Esophagus squamous epithelium (tissue), 4 donors: Measurements from ENCODE around the gene ASH1L.
"Not testable (repeated sequence)": the region's sequence is repeated elsewhere in the genome, so short reads cannot be mapped to it uniquely, and the experiment has no call there.

Experiments
- POLR2A ChIP-seq, 4 donors: fragments of 450-650 bp; IDR thresholded peaks; one replicate each; pipeline ENCODE4 v1.6.1; 2017; ENCODE audit warnings: antibody characterized with exemption in 4 of 4, mild to moderate bottlenecking in 4 of 4, moderate library complexity in 3 of 4
- TF ChIP-seq, protein P1 (sequence below), 6 experiments: fragments of 450-650 bp in 4 of 6; fragments of 200-600 bp in 2 of 6; sonication (generic) in 2 of 6; IDR thresholded peaks; one replicate each; pipeline ENCODE4 v1.5.1; 2016 to 2019; ENCODE audit warnings: antibody characterized with exemption in 6 of 6, mild to moderate bottlenecking in 4 of 6, moderate library complexity in 4 of 6

GRCh38 chr1:155595877-155596474 lies 33.4 kb upstream of the ASH1L start:
- TF ChIP-seq, protein P1, sequence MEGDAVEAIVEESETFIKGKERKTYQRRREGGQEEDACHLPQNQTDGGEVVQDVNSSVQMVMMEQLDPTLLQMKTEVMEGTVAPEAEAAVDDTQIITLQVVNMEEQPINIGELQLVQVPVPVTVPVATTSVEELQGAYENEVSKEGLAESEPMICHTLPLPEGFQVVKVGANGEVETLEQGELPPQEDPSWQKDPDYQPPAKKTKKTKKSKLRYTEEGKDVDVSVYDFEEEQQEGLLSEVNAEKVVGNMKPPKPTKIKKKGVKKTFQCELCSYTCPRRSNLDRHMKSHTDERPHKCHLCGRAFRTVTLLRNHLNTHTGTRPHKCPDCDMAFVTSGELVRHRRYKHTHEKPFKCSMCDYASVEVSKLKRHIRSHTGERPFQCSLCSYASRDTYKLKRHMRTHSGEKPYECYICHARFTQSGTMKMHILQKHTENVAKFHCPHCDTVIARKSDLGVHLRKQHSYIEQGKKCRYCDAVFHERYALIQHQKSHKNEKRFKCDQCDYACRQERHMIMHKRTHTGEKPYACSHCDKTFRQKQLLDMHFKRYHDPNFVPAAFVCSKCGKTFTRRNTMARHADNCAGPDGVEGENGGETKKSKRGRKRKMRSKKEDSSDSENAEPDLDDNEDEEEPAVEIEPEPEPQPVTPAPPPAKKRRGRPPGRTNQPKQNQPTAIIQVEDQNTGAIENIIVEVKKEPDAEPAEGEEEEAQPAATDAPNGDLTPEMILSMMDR (IDR thresholded peaks at IDR 0.05) = not testable (repeated sequence)
- TF ChIP-seq POLR2A (IDR thresholded peaks at IDR 0.05) = not testable (repeated sequence)
